Astrocyte (in vitro differentiated cells and primary cell): ENCODE results near the gene PDE1C. TPM values are rescaled to one million over a fixed set of nuclear protein-coding genes. Genes with fewer than 3 reads are reported as not detected.

Experiments used
- DNase-seq: peaks from one replicate; pipeline ENCODE4 v3.0.0-alpha.2; 2010; ENCODE audit warnings: low read depth
- FAIRE-seq: peaks from 2 replicates; lab custom pipeline; 2011; peaks lifted over from hg19 to GRCh38; lab: Jason Lieb, UNC
- H2AFZ ChIP-seq: 2 replicates; pipeline ENCODE4 v1.6.0; 2012; ENCODE audit warnings: low read depth, low read length, inconsistent platforms
- H3K27ac ChIP-seq: 2 replicates; pipeline ENCODE4 v1.5.1; 2011; ENCODE audit warnings: low read depth, low read length, inconsistent platforms
- H3K27me3 ChIP-seq: 2 replicates; pipeline ENCODE4 v1.6.0; 2011; ENCODE audit warnings: low read length, inconsistent platforms; ENCODE audit not compliant: insufficient read depth
- H3K36me3 ChIP-seq: 2 replicates; pipeline ENCODE4 v1.5.1; 2011; ENCODE audit warnings: low read length, inconsistent platforms; ENCODE audit not compliant: insufficient read depth
- H3K4me1 ChIP-seq: 2 replicates; pipeline ENCODE4 v1.5.1; 2011; ENCODE audit warnings: low read length, inconsistent platforms; ENCODE audit not compliant: insufficient read depth
- H3K4me2 ChIP-seq: 2 replicates; pipeline ENCODE4 v1.6.0; 2012; ENCODE audit warnings: low read length, inconsistent platforms
- H3K4me3 ChIP-seq: 2 replicates; pipeline ENCODE4 v1.5.1; 2011; ENCODE audit warnings: low read depth, mild to moderate bottlenecking, low read length, inconsistent platforms; ENCODE audit not compliant: insufficient read depth
- H3K79me2 ChIP-seq: 2 replicates; pipeline ENCODE4 v1.6.0; 2012; ENCODE audit warnings: mild to moderate bottlenecking, low read length, inconsistent platforms; ENCODE audit not compliant: insufficient read depth
- H3K9ac ChIP-seq: 2 replicates; pipeline ENCODE4 v1.6.0; 2012; ENCODE audit warnings: mild to moderate bottlenecking, low read length, inconsistent platforms
- H3K9me3 ChIP-seq: 2 replicates; pipeline ENCODE4 v1.5.1; 2012; ENCODE audit warnings: low read depth, mild to moderate bottlenecking, low read length, inconsistent platforms; ENCODE audit not compliant: insufficient read depth
- H4K20me1 ChIP-seq: 2 replicates; pipeline ENCODE4 v1.6.0; 2012; ENCODE audit warnings: low read length, inconsistent platforms; ENCODE audit not compliant: insufficient read depth
- H3K27ac Mint-ChIP-seq: one replicate; pipeline ENCODE4 v1.8.0; 2021; ENCODE audit warnings: mild to moderate bottlenecking, mixed read lengths; ENCODE audit not compliant: unreplicated experiment
- H3K27me3 Mint-ChIP-seq: one replicate; pipeline ENCODE4 v1.8.0; 2021; ENCODE audit warnings: low read depth, mixed read lengths; ENCODE audit not compliant: unreplicated experiment
- H3K36me3 Mint-ChIP-seq: one replicate; pipeline ENCODE4 v1.8.0; 2021; ENCODE audit warnings: low read depth, mixed read lengths; ENCODE audit not compliant: unreplicated experiment
- H3K4me1 Mint-ChIP-seq: one replicate; pipeline ENCODE4 v1.8.0; 2021; ENCODE audit warnings: low read depth, mixed read lengths; ENCODE audit not compliant: unreplicated experiment
- H3K4me3 Mint-ChIP-seq: one replicate; pipeline ENCODE4 v1.8.0; 2021; ENCODE audit warnings: mild to moderate bottlenecking, moderate library complexity, mixed read lengths; ENCODE audit not compliant: unreplicated experiment
- H3K9me3 Mint-ChIP-seq: one replicate; pipeline ENCODE4 v1.8.0; 2021; ENCODE audit warnings: mild to moderate bottlenecking, mixed read lengths; ENCODE audit not compliant: unreplicated experiment
- EZH2 ChIP-seq: IDR thresholded peaks from 2 replicates; pipeline ENCODE4 v1.6.1; 2012; ENCODE audit warnings: mild to moderate bottlenecking, low read length, inconsistent platforms; ENCODE audit not compliant: insufficient read depth
- total RNA-seq: library from RNA; stranded (reverse); gene quantifications from 2 replicates; pipeline ENCODE4 v1.2.1, GENCODE V29; 2021
- TF ChIP-seq, protein P1 (sequence below): IDR thresholded peaks from 2 replicates; pipeline ENCODE4 v1.5.1; 2011; ENCODE audit warnings: low read depth, mild to moderate bottlenecking, inconsistent platforms, low read length, moderate library complexity; ENCODE audit not compliant: insufficient read depth

The PDE1C gene
- total RNA-seq, 1 donor from 2014 or later: 31.6 TPM

DNA sequence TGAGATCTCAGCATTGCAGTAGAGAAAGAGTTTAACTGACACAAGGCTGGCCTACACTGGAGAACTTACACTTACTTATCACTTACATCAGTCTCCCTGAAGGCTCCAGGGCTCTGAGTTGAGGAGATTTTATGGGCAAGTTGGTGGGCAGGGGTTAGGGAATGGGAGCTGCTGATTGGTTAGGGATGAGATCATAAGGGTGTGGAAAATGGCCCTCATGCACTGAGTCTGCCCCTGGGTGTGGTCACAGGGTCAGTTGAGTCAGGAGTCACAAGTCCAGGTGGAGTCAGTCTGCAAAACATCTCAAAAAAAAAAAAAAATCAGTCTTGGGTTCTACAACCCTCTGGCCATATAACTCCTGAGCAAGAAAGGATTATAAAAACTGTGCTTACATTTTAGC lies 322.7 kb downstream of the PDE1C start:
- Mint-ChIP-seq H3K27ac (no peak overlapping the region), H3K9me3 (peaks cover 5% of the 10 kb centered on the region), H3K4me3 (no peak overlapping the region), H3K27me3 (peaks cover 7% of the 10 kb centered on the region), H3K36me3 (no peaks in the 10 kb centered on the region), H3K4me1 (peaks cover 13% of the 10 kb centered on the region)
- Histone ChIP-seq H3K27ac (no peak overlapping the region), H3K9me3 (no peaks in the 10 kb centered on the region), H3K4me2 (no peak overlapping the region), H3K79me2 (no peaks in the 10 kb centered on the region), H3K4me1 (no peaks in the 10 kb centered on the region), H3K9ac (no peak overlapping the region), H4K20me1 (no peaks in the 10 kb centered on the region), H3K36me3 (no peaks in the 10 kb centered on the region), H3K4me3 (no peak overlapping the region), H3K27me3 (no peaks in the 10 kb centered on the region), H2AFZ (no peak overlapping the region)
- DNase-seq (no peak), FAIRE-seq (no peak)
- TF ChIP-seq, protein P1, sequence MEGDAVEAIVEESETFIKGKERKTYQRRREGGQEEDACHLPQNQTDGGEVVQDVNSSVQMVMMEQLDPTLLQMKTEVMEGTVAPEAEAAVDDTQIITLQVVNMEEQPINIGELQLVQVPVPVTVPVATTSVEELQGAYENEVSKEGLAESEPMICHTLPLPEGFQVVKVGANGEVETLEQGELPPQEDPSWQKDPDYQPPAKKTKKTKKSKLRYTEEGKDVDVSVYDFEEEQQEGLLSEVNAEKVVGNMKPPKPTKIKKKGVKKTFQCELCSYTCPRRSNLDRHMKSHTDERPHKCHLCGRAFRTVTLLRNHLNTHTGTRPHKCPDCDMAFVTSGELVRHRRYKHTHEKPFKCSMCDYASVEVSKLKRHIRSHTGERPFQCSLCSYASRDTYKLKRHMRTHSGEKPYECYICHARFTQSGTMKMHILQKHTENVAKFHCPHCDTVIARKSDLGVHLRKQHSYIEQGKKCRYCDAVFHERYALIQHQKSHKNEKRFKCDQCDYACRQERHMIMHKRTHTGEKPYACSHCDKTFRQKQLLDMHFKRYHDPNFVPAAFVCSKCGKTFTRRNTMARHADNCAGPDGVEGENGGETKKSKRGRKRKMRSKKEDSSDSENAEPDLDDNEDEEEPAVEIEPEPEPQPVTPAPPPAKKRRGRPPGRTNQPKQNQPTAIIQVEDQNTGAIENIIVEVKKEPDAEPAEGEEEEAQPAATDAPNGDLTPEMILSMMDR: no peak
- no peak for TF ChIP-seq EZH2

DNA sequence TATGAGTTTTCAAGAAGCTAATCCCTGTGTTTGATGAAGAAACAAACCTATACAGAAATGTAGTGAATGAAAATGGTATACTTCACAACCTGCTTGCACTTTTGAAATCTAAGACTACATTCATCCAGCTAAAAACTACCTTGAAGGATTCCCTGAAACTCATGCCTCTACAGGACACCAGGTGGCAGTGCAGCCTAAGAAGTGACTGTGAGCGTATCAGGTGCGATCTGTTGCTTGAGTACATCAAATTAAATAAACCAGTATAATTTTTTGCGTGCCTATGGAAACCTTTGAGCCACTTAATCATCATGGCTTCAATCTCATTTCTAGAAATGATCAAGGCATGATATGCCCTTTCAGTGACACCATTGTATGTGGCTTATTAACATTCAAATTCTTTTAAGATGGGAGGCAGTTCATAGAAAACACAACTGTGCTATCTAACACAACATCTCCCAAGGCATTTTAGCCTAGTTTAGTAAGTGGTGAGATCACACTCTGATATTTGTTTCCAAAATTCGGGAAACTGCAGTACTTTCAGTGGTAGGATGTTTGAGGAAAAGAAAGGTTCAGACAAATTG lies 325.8 kb downstream of the PDE1C start:
- Mint-ChIP-seq H3K27me3 (peaks cover 7% of the 10 kb centered on the region), H3K4me1 (peaks cover 23% of the 10 kb centered on the region), H3K27ac (no peak overlapping the region), H3K9me3 (peaks cover 5% of the 10 kb centered on the region), H3K4me3 (no peak overlapping the region), H3K36me3 (no peaks in the 10 kb centered on the region)
- DNase-seq (peak; percentile 56), FAIRE-seq (peak; percentile 74)
- H3K4me2 ChIP-seq: no peak overlapping the region
- no peaks in the 10 kb centered on the region for H3K9me3 ChIP-seq
- H3K4me3 ChIP-seq: no peak overlapping the region
- no peak for TF ChIP-seq EZH2
- TF ChIP-seq, protein P1: peak; percentile 97
- H3K36me3 ChIP-seq: no peaks in the 10 kb centered on the region
- peaks cover 7% of the 10 kb centered on the region for H3K4me1 ChIP-seq
- H3K27ac ChIP-seq: no peak overlapping the region
- no peak overlapping the region for H3K9ac ChIP-seq
- H3K27me3 ChIP-seq: no peaks in the 10 kb centered on the region
- no peak overlapping the region for H2AFZ ChIP-seq
- H3K79me2 ChIP-seq: no peaks in the 10 kb centered on the region
- H4K20me1 ChIP-seq: no peaks in the 10 kb centered on the region

DNA sequence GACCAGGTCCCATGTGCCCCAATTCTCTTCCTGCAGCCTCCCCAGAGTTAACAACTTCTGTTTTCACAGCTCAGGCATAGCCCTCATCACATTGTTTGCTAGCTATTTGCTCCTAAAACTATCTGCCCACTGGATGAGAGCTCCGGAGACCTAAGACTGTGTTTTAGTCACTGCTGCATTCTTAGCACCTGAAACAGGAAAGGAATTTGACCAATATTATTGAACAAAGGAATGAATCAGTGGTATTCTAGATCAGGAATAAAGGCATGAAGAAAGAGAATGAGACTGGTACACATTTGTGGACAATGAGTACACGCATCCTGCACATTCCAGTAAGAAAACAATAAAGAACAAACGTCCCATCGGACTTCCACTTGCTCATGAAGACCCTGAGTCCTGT lies 328.4 kb downstream of the PDE1C start:
- Histone ChIP-seq H4K20me1 (no peaks in the 10 kb centered on the region), H3K27me3 (no peaks in the 10 kb centered on the region), H3K4me3 (no peak overlapping the region), H3K9me3 (no peaks in the 10 kb centered on the region), H3K4me1 (peaks cover 7% of the 10 kb centered on the region), H3K4me2 (peak overlapping the region; percentile 17), H3K36me3 (no peaks in the 10 kb centered on the region), H2AFZ (peak overlapping the region; percentile 19), H3K9ac (no peak overlapping the region), H3K27ac (no peak overlapping the region), H3K79me2 (no peaks in the 10 kb centered on the region)
- FAIRE-seq (no peak), DNase-seq (peak; percentile 26)
- Mint-ChIP-seq H3K4me3 (no peak overlapping the region), H3K36me3 (no peaks in the 10 kb centered on the region), H3K4me1 (peaks cover 22% of the 10 kb centered on the region), H3K27ac (no peak overlapping the region), H3K9me3 (peaks cover 3% of the 10 kb centered on the region), H3K27me3 (peaks cover 7% of the 10 kb centered on the region)
- TF ChIP-seq, protein P1: no peak
- TF ChIP-seq EZH2: no peak
